Astrocyte of the spinal cord (primary cell): ENCODE data around the gene TSHB.
A peak's percentile ranks its signal among the peaks of the same experiment; 100 is the strongest.

Experiments used
- DNase-seq: peaks from one replicate; pipeline ENCODE4 v3.0.0; 2011; ENCODE audit warnings: low read depth, low spot score
- H3K4me3 ChIP-seq: 2 replicates; pipeline ENCODE4 v1.5.1; 2011; ENCODE audit warnings: low read depth, mild to moderate bottlenecking, low read length, moderate library complexity
- in situ Hi-C: cut with HindIII; loops from 2 replicates; pipeline ENCODE4 v1.10.0; 2017; ENCODE audit warnings: low sequenced_read_pairs
- TF ChIP-seq, protein P1 (sequence below): IDR thresholded peaks from 2 replicates; pipeline ENCODE4 v1.5.1; 2012; ENCODE audit warnings: low read depth, mild to moderate bottlenecking, low read length, inconsistent platforms

Gene TSHB

DNA sequence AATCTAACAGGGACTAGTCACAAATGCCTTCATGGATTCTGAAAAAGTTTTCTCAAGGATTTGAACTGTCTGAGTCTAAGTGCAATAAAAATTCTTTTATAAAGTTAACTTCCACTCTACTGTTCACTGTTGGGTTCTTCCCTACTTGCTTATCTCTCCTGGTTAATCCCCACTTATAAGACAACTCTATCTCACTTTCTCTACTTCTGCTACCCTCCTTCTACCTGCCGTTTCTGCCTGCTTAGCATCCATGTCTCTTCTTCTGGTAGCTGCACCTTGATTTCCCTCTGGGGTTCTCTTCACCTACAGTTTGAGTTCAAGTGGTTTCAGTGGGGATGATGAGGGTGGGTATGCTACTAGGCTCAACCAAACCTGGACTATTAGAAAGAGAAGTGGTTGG lies 6.0 kb downstream of the TSHB start:
- no peak for DNase-seq
- TF ChIP-seq, protein P1, sequence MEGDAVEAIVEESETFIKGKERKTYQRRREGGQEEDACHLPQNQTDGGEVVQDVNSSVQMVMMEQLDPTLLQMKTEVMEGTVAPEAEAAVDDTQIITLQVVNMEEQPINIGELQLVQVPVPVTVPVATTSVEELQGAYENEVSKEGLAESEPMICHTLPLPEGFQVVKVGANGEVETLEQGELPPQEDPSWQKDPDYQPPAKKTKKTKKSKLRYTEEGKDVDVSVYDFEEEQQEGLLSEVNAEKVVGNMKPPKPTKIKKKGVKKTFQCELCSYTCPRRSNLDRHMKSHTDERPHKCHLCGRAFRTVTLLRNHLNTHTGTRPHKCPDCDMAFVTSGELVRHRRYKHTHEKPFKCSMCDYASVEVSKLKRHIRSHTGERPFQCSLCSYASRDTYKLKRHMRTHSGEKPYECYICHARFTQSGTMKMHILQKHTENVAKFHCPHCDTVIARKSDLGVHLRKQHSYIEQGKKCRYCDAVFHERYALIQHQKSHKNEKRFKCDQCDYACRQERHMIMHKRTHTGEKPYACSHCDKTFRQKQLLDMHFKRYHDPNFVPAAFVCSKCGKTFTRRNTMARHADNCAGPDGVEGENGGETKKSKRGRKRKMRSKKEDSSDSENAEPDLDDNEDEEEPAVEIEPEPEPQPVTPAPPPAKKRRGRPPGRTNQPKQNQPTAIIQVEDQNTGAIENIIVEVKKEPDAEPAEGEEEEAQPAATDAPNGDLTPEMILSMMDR, result no peak
- in situ Hi-C loops, result no loop called here
- no peak overlapping the region for H3K4me3 ChIP-seq

DNA sequence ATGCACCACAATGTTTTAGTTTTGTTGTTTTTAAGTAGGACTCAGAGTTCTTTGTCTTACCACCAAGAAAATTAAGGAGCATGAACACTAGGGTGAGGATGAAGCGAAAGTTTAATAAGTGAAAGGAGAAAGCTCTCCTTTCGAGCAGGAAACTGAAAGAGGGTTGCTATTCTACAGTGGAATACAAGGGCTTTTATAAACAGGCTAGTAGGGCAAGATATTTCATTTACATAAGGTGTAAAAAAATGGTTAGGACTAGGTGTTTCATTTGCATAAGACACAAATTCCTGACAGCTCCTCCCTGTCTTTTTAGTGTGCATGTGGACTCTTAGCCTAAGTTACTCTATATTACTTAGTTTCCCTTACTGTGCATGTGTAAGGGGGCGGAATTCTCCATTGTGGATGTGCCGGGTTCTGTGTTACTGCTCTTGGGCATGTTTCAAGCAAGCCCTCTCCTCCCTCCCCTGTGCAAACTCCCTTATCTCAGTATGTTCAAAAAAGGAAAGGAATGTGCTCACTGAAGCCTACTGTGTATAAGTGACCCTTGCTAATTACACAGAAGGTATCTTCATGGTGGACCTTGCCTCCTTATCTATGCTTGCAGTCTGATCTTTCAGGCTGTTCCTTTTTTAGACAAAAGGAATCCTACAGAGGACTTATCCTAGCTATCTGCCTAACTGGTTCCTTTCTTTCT lies 7.3 kb downstream of the TSHB start:
- in situ Hi-C loops, result no loop called here
- DNase-seq, result no peak

DNA sequence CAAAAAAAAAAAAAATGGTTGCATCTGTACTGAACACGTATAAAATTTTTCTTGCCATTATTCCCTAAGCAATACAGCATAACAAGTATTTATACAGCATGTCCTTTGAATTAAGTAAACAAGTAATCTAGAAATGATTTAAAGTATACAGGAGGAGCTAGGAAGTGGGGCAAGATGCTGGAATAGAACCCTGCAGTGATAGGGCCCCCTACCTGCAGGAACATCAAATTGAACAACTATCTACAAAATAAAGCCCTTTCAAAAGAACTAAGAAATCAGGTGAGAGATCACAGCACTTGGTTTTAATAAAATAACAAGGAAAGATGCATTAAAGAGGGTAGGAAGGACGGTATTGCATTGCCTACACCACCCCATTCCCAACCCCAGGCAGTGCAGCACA lies 10.9 kb downstream of the TSHB start:
- H3K4me3 ChIP-seq, result no peak overlapping the region
- in situ Hi-C loops, result no loop called here
- no peak for DNase-seq
- TF ChIP-seq, protein P1, result no peak

More for the DNA sequence above, 7.3 kb downstream of the TSHB start:
- TF ChIP-seq, protein P1, result no peak
- H3K4me3 ChIP-seq, result no peak overlapping the region

DNA sequence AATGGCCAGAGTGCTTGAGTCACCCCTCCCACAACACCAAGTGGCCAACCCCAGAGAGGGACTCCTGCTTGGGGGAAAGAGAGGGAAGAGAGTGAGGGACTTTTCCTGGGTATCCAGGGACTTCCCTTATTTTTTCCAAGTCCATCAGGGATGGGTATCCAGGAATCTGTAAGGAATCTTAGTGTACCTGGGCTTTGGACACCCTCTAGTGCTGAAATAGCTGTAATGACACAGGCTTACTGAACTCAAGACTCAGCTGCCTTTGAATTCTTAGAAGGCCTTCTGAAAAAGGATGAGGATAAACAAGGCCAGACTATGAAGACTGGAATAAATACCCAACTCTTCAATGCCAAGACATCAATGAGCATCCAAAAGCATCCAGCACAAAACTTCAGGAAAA lies 12.0 kb downstream of the TSHB start:
- in situ Hi-C loops, result no loop called here
- no peak overlapping the region for H3K4me3 ChIP-seq
- DNase-seq, result peak; percentile 5
- TF ChIP-seq, protein P1, result peak; percentile 23

DNA sequence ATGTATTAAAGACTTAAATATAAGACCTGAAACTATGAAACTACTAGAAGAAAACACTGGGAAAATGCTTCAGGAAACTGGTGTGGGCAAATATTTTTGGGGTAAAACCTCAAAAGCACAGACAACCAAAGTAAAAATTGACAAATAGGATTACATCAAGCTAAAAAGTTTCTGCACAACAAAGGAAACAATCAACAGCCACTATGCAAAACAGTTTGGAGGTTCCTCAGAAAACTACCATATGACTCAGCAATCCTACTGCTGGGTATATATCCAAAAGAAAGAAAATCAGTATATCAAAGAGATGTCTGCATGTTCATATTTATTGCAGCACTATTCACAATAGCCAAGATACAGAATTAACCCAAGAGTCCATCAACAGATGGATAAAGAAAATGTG lies 17.1 kb downstream of the TSHB start:
- H3K4me3 ChIP-seq, result no peak overlapping the region
- in situ Hi-C loops, result no loop called here
- DNase-seq, result no peak
- TF ChIP-seq, protein P1, result no peak

DNA sequence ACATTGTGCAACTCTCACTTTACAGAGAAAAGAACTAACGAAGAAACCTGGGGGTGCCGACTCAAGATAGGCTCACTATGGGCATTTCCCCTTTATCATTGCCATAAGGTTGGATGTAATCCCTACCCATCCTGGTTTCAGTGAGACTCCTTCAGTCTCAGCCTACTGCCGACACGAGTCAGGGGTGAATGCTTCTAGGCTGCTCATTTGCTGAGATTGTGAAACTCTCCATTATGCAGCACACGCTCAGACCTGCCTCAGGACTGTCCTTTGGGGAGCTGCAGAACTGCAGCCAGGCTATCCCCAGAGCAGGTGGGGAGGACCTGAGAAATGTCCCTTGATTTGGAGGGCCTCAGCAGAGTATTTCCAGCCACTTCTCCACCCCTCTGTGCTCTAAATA lies 22.2 kb downstream of the TSHB start:
- in situ Hi-C loops, result no loop called here
- TF ChIP-seq, protein P1, result peak; percentile 7
- DNase-seq, result no peak
- H3K4me3 ChIP-seq, result no peak overlapping the region
